Ascending aorta (tissue), 2 donors: ENCODE results near the gene SUGP2. TPM values are rescaled to one million over a fixed set of nuclear protein-coding genes. Genes with fewer than 3 reads are reported as not detected.

Source experiments
- DNase-seq, 2 donors: peaks; one replicate each; pipeline ENCODE4 v3.0.0-alpha.2; 2019; ENCODE audit warnings: low spot score in 2 of 2
- H3K27ac ChIP-seq, 2 donors: fragments of 200-600 bp; sonication (generic); one replicate each; pipeline ENCODE4 v1.5.1; 2016 to 2017; ENCODE audit warnings: mild to moderate bottlenecking in 1 of 2
- H3K27me3 ChIP-seq: fragments of 200-600 bp; sonication (generic); one replicate; pipeline ENCODE4 v1.5.1; 2017
- H3K36me3 ChIP-seq, 2 donors: fragments of 200-600 bp; sonication (generic); one replicate each; pipeline ENCODE4 v1.5.1; 2016
- H3K4me1 ChIP-seq, 2 donors: fragments of 200-600 bp; sonication (generic); one replicate each; pipeline ENCODE4 v1.5.1; 2016 to 2017; ENCODE audit warnings: mild to moderate bottlenecking in 1 of 2
- H3K4me3 ChIP-seq, 2 donors: fragments of 200-600 bp; sonication (generic); one replicate each; pipeline ENCODE4 v1.5.1; 2016 to 2017; ENCODE audit warnings: mild to moderate bottlenecking in 1 of 2
- H3K9me3 ChIP-seq, 2 donors: fragments of 200-600 bp; sonication (generic); one replicate each; pipeline ENCODE4 v1.5.1; 2016
- CTCF ChIP-seq, 3 experiments: fragments of 200-600 bp in 2 of 3; fragments of 450-650 bp in 1 of 3; sonication (generic) in 2 of 3; IDR thresholded peaks; one replicate each; pipeline ENCODE4 v1.5.1; 2016 to 2019; ENCODE audit warnings: antibody characterized with exemption in 3 of 3, mild to moderate bottlenecking in 1 of 3, moderate library complexity in 1 of 3
- intact Hi-C: fragments of 100-400 bp; cut with DNase I; formaldehyde crosslinking; loops from one replicate; pipeline ENCODE4 v1.15.1; 2023
- total RNA-seq: library from RNA; depleted of rRNA; stranded (reverse); fragments of >200 nt; gene quantifications from one replicate; pipeline ENCODE4 v1.1.0, GENCODE V29; 2016

The SUGP2 gene
- total RNA-seq, 1 donor from 2014 or later = 23.6 TPM

GRCh38 chr19:19053508-19054314, 20.4 kb upstream of the SUGP2 start:
- H3K9me3 ChIP-seq = no peaks in the 10 kb centered on the region
- H3K36me3 ChIP-seq = peaks cover 12 to 57% of the 10 kb centered on the region in 2 donors
- H3K4me1 ChIP-seq = no peaks in the 10 kb centered on the region
- peak; percentile 35 to 61 (median 58) for TF ChIP-seq CTCF (IDR thresholded peaks at IDR 0.05)
- no peak overlapping the region for H3K27ac ChIP-seq
- no peak for DNase-seq
- H3K4me3 ChIP-seq = no peak overlapping the region
- no peaks in the 10 kb centered on the region for H3K27me3 ChIP-seq
- intact Hi-C loops = loop anchor here (2.0 kb wide), 1 partner anchor 85 kb away; the partner anchor contains the start of gene TMEM161A

- no peak for DNase-seq
- Histone ChIP-seq H3K36me3 (peaks cover 12 to 53% of the 10 kb centered on the region in 2 donors), H3K4me1 (no peaks in the 10 kb centered on the region), H3K9me3 (no peaks in the 10 kb centered on the region), H3K27ac (no peak overlapping the region), H3K27me3 (no peaks in the 10 kb centered on the region), H3K4me3 (no peak overlapping the region)
- intact Hi-C loops = no loop called here
- TF ChIP-seq CTCF (IDR thresholded peaks at IDR 0.05) = no peak
These were observed 19.6 kb upstream of the SUGP2 start for GRCh38 chr19:19052921-19053320.

GRCh38 chr19:19051478-19052213, 18.3 kb upstream of the SUGP2 start:
- H3K36me3 ChIP-seq = peaks cover 12 to 43% of the 10 kb centered on the region in 2 donors
- intact Hi-C loops = no loop called here
- H3K27me3 ChIP-seq = no peaks in the 10 kb centered on the region
- H3K27ac ChIP-seq = no peak overlapping the region
- DNase-seq = no peak
- H3K9me3 ChIP-seq = no peaks in the 10 kb centered on the region
- TF ChIP-seq CTCF (IDR thresholded peaks at IDR 0.05) = no peak
- H3K4me3 ChIP-seq = no peak overlapping the region
- no peaks in the 10 kb centered on the region for H3K4me1 ChIP-seq

- peaks cover 16 to 42% of the 10 kb centered on the region in 2 donors for H3K36me3 ChIP-seq
- no peak overlapping the region for H3K4me3 ChIP-seq
- DNase-seq = no peak
- intact Hi-C loops = no loop called here
- H3K4me1 ChIP-seq = no peaks in the 10 kb centered on the region
- H3K27me3 ChIP-seq = no peaks in the 10 kb centered on the region
- H3K27ac ChIP-seq = no peak overlapping the region
- no peaks in the 10 kb centered on the region for H3K9me3 ChIP-seq
- TF ChIP-seq CTCF (IDR thresholded peaks at IDR 0.05) = no peak
These were observed 17.4 kb upstream of the SUGP2 start for GRCh38 chr19:19050731-19051130.

GRCh38 chr19:19050104-19050503, 16.8 kb upstream of the SUGP2 start:
- Histone ChIP-seq H3K4me3 (no peak overlapping the region), H3K27ac (no peak overlapping the region), H3K4me1 (no peaks in the 10 kb centered on the region), H3K27me3 (no peaks in the 10 kb centered on the region), H3K36me3 (peaks cover 13 to 36% of the 10 kb centered on the region in 2 donors), H3K9me3 (no peaks in the 10 kb centered on the region)
- no peak for TF ChIP-seq CTCF (IDR thresholded peaks at IDR 0.05)
- intact Hi-C loops = no loop called here
- no peak for DNase-seq
